HepG2 (cell line): ENCODE results near the gene PLIN5. TPM values are rescaled to one million over a fixed set of nuclear protein-coding genes. Genes with fewer than 3 reads are reported as not detected.

Source experiments
- CEBPB ChIP-seq: IDR thresholded peaks from 2 replicates; pipeline ENCODE4 v1.6.1; 2011; ENCODE audit warnings: low read depth, low read length, improper control_type of control experiment, borderline replicate concordance
- CREB3 ChIP-seq: sonication (generic); formaldehyde crosslinking; IDR thresholded peaks from 2 replicates; pipeline ENCODE4 v1.5.0; 2020; ENCODE audit warnings: missing genetic modification reagents
- CSRNP1 ChIP-seq: sonication (generic); formaldehyde crosslinking; IDR thresholded peaks from 2 replicates; pipeline ENCODE4 v1.8.1; 2023; ENCODE audit warnings: mild to moderate bottlenecking, missing genetic modification reagents
- FUBP1 ChIP-seq: sonication (generic); formaldehyde crosslinking; IDR thresholded peaks from 2 replicates; pipeline ENCODE4 v1.5.1; 2020; ENCODE audit warnings: missing genetic modification reagents, mild to moderate bottlenecking, borderline replicate concordance
- GLI4 ChIP-seq: sonication (generic); formaldehyde crosslinking; IDR thresholded peaks from 2 replicates; pipeline ENCODE4 v1.5.1; 2020; ENCODE audit warnings: missing genetic modification reagents, mild to moderate bottlenecking, moderate library complexity, borderline replicate concordance
- MAZ ChIP-seq, 2 experiments: sonication (generic) in 1 of 2; formaldehyde crosslinking in 1 of 2; IDR thresholded peaks; 2 replicates each; pipeline versions ENCODE4 v1.5.0 to v1.6.1; 2012 to 2020; ENCODE audit warnings: low read depth in 2 of 2, mild to moderate bottlenecking in 2 of 2, borderline replicate concordance in 1 of 2, improper control_type of control experiment in 1 of 2, low read length in 1 of 2, missing genetic modification reagents in 1 of 2, moderate library complexity in 1 of 2
- POGZ ChIP-seq: sonication (generic); formaldehyde crosslinking; IDR thresholded peaks from 2 replicates; pipeline ENCODE4 v1.4.0; 2020; ENCODE audit warnings: mild to moderate bottlenecking, missing genetic modification reagents
- SCMH1 ChIP-seq: sonication (generic); formaldehyde crosslinking; IDR thresholded peaks from 2 replicates; pipeline ENCODE4 v1.9.0; 2021; ENCODE audit warnings: missing genetic modification reagents, mild to moderate bottlenecking, borderline replicate concordance
- SP4 ChIP-seq: sonication (generic); formaldehyde crosslinking; IDR thresholded peaks from 2 replicates; pipeline ENCODE4 v1.8.1; 2023; ENCODE audit warnings: mild to moderate bottlenecking, missing genetic modification reagents
- TAF1 ChIP-seq: sonication (generic); formaldehyde crosslinking; IDR thresholded peaks from 2 replicates; pipeline ENCODE4 v1.4.0; 2020; ENCODE audit warnings: missing genetic modification reagents
- TBP ChIP-seq: sonication (generic); formaldehyde crosslinking; IDR thresholded peaks from 2 replicates; pipeline ENCODE4 v1.5.0; 2020; ENCODE audit warnings: missing genetic modification reagents
- ZFP36L2 ChIP-seq: sonication (generic); formaldehyde crosslinking; IDR thresholded peaks from 2 replicates; pipeline ENCODE4 v1.4.0; 2020; ENCODE audit warnings: missing genetic modification reagents
- ZNF136 ChIP-seq: sonication (generic); formaldehyde crosslinking; IDR thresholded peaks from 2 replicates; pipeline ENCODE4 v1.8.1; 2022; ENCODE audit warnings: low read depth, mild to moderate bottlenecking, moderate library complexity, missing genetic modification reagents
- ZNF530 ChIP-seq: sonication (generic); formaldehyde crosslinking; IDR thresholded peaks from 2 replicates; pipeline ENCODE4 v1.5.0; 2020; ENCODE audit warnings: low read depth, mild to moderate bottlenecking, missing genetic modification reagents
- ZNF552 ChIP-seq: sonication (generic); formaldehyde crosslinking; IDR thresholded peaks from 2 replicates; pipeline ENCODE4 v1.9.0; 2022; ENCODE audit warnings: missing genetic modification reagents, mild to moderate bottlenecking, borderline replicate concordance
- ZNF567 ChIP-seq: sonication (generic); formaldehyde crosslinking; IDR thresholded peaks from 2 replicates; pipeline ENCODE4 v1.8.1; 2023; ENCODE audit warnings: mild to moderate bottlenecking, missing genetic modification reagents, borderline replicate concordance
- ZNF572 ChIP-seq: sonication (generic); formaldehyde crosslinking; IDR thresholded peaks from 2 replicates; pipeline ENCODE4 v1.5.1; 2020; ENCODE audit warnings: mild to moderate bottlenecking, missing genetic modification reagents
- ZNF678 ChIP-seq: sonication (generic); formaldehyde crosslinking; IDR thresholded peaks from 2 replicates; pipeline ENCODE4 v1.4.0; 2020; ENCODE audit warnings: mild to moderate bottlenecking, missing genetic modification reagents
- polyA plus RNA-seq, 8 experiments: library from polyadenylated mRNA; depleted of rRNA in 3 of 8; stranded (reverse) in 7 of 8; unstranded in 1 of 8; fragments of >200 nt; fragmentation: Illumina TruSeq in 4 of 8; extraction: Trizol in 4 of 8; gene quantifications; 2 replicates each; pipeline versions ENCODE4 v1.2.1 to v1.2.3, GENCODE V29; 2011 to 2016; ENCODE audit warnings: low read depth in 4 of 8, missing spikeins in 1 of 8, mixed read lengths in 1 of 8; ENCODE audit not compliant: insufficient read depth in 1 of 8
- total RNA-seq, 5 experiments: library from RNA; depleted of rRNA; stranded (reverse); fragments of >200 nt; fragmentation: Illumina TruSeq; extraction: Trizol; gene quantifications; 2 replicates each; pipeline ENCODE4 v1.2.3, GENCODE V29; 2016; ENCODE audit warnings: low read depth in 1 of 5
- TF ChIP-seq, protein P1 (sequence below): sonication (generic); formaldehyde crosslinking; IDR thresholded peaks from 2 replicates; pipeline ENCODE4 v1.8.1; 2023; ENCODE audit warnings: mild to moderate bottlenecking, moderate library complexity, missing genetic modification reagents
- TF ChIP-seq, protein P2 (sequence below): sonication (generic); formaldehyde crosslinking; IDR thresholded peaks from 2 replicates; pipeline ENCODE4 v1.5.0; 2020; ENCODE audit warnings: mild to moderate bottlenecking, missing genetic modification reagents, borderline replicate concordance

The PLIN5 gene
- total and polyA plus RNA-seq, 2 of the 13 experiments (the other 11 are each of a cell fraction or from before 2014, with no cell fraction given): 1.8 to 4.8 TPM

GRCh38 chr19:4582980-4583842 lies 48.2 kb upstream of the PLIN5 start (continued):
- TF ChIP-seq CEBPB: no peak
- no peak for TF ChIP-seq ZNF678 (CRISPR knock-in tag)
- TF ChIP-seq ZNF567 (CRISPR knock-in tag): 0 out of 2 replicates have a peak, but pooled peaks have one; percentile 59
- TF ChIP-seq MAZ (IDR thresholded peaks at IDR 0.05; ENCODE audit: borderline replicate concordance, low read depth, low read length): no peak
- TF ChIP-seq MAZ (CRISPR knock-in tag; IDR thresholded peaks at IDR 0.05; ENCODE audit: low read depth): no peak; the same call in 1 of the 2 replicates
- TF ChIP-seq ZNF136: no peak
- TF ChIP-seq ZNF572: no peak
- TF ChIP-seq, protein P1, sequence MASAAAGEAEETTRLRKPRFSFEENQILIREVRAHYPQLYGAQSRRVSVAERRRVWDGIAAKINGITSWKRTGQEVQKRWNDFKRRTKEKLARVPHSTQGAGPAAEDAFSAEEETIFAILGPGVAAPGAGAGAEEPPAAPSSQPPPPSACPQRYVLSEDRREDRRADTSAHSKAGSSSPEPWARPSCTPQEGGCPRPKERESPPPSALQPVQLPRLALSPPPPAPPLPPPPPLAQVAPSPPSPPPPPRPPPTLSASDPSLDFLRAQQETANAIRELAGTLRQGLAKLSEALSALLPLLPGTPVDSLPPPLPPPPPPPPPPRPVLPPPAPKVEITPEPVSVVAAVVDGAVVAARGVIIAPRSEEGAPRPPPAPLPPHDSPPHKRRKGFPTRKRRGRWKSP (CRISPR knock-in tag): peak; percentile 1; the same call in 1 of the 2 replicates
- TF ChIP-seq ZNF530: no peak
- TF ChIP-seq TBP (CRISPR knock-in tag): no peak
- no peak for TF ChIP-seq SCMH1 (CRISPR knock-in tag)
- no peak for TF ChIP-seq GLI4 (CRISPR knock-in tag)
- TF ChIP-seq, protein P2, sequence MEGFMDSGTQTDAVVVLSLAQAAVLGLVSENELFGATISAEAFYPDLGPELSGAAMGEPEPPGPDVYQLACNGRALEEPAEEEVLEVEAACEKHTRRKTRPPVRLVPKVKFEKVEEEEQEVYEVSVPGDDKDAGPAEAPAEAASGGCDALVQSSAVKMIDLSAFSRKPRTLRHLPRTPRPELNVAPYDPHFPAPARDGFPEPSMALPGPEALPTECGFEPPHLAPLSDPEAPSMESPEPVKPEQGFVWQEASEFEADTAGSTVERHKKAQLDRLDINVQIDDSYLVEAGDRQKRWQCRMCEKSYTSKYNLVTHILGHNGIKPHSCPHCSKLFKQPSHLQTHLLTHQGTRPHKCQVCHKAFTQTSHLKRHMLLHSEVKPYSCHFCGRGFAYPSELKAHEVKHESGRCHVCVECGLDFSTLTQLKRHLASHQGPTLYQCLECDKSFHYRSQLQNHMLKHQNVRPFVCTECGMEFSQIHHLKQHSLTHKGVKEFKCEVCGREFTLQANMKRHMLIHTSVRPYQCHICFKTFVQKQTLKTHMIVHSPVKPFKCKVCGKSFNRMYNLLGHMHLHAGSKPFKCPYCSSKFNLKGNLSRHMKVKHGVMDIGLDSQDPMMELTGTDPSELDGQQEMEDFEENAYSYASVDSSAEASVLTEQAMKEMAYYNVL (CRISPR knock-in tag): no peak
- peak; percentile 86; the same call in 1 of the 2 replicates for TF ChIP-seq CSRNP1 (CRISPR knock-in tag)
- TF ChIP-seq ZNF552 (CRISPR knock-in tag): 0 out of 2 replicates have a peak, but pooled peaks have one; percentile 40
- TF ChIP-seq CREB3 (CRISPR knock-in tag): no peak
- TF ChIP-seq TAF1 (CRISPR knock-in tag): peak; percentile 58; the same call in 1 of the 2 replicates
- no peak; the same call in 1 of the 2 replicates for TF ChIP-seq ZFP36L2 (CRISPR knock-in tag)
- TF ChIP-seq POGZ (CRISPR knock-in tag): no peak
- no peak for TF ChIP-seq SP4 (CRISPR knock-in tag)
- TF ChIP-seq FUBP1: no peak
